HEK293 (cell line): ENCODE measurements around the gene NEK10.

Experiments
- CTCF ChIA-PET: fragments of 350-600 bp; formaldehyde crosslinking; extraction: SDS; loops from one replicate; lab custom pipeline; 2021; ENCODE audit warnings: antibody characterized with exemption; lab: Yijun Ruan, JAX
- POLR2A ChIA-PET: fragments of 300-600 bp; formaldehyde crosslinking; extraction: SDS; loops from one replicate; lab custom pipeline; 2020; ENCODE audit warnings: antibody characterized with exemption, inconsistent platforms; lab: Yijun Ruan, JAX
- H3K27ac ChIP-seq: fragments of 200-500 bp; sonication (Bioruptor generic); 2 replicates; pipeline ENCODE4 v1.5.1; 2014; ENCODE audit warnings: low read depth, low read length, control low read depth, inconsistent platforms; ENCODE audit errors: extremely low read depth
- H3K36me3 ChIP-seq, 2 experiments: fragments of 200-500 bp in 1 of 2; sonication (Bioruptor generic) in 1 of 2; 1 replicate in 1 of 2; 2 replicates in 1 of 2; pipeline ENCODE4 v1.5.1; 2014 to 2017; ENCODE audit warnings: inconsistent platforms in 2 of 2, low read length in 2 of 2; ENCODE audit not compliant: control insufficient read depth in 2 of 2, insufficient read depth in 1 of 2
- H3K4me1 ChIP-seq: fragments of 200-500 bp; sonication (Bioruptor generic); 2 replicates; pipeline ENCODE4 v1.5.1; 2014; ENCODE audit warnings: mild to moderate bottlenecking, low read length, inconsistent platforms; ENCODE audit not compliant: control insufficient read depth, insufficient read depth
- H3K4me3 ChIP-seq: 2 replicates; pipeline ENCODE4 v1.5.1; 2011; ENCODE audit warnings: low read depth, mild to moderate bottlenecking, control low read depth, low read length, moderate library complexity
- H3K9me3 ChIP-seq: fragments of 200-500 bp; sonication (Bioruptor generic); 2 replicates; pipeline ENCODE4 v1.5.1; 2014; ENCODE audit warnings: low read depth, low read length, inconsistent platforms; ENCODE audit not compliant: control insufficient read depth, insufficient read depth
- GFI1B ChIP-seq: fragments of 450-650 bp; formaldehyde crosslinking; IDR thresholded peaks from 2 replicates; pipeline ENCODE4 v1.5.1; 2016; ENCODE audit warnings: missing biosample characterization, missing genetic modification characterization
- HIC1 ChIP-seq: fragments of 450-650 bp; formaldehyde crosslinking; IDR thresholded peaks from 2 replicates; pipeline ENCODE4 v1.5.1; 2016; ENCODE audit warnings: missing biosample characterization, missing genetic modification characterization
- KLF9 ChIP-seq: fragments of 450-650 bp; formaldehyde crosslinking; IDR thresholded peaks from 2 replicates; pipeline ENCODE4 v1.5.1; 2016; ENCODE audit warnings: missing biosample characterization, missing genetic modification characterization, low read depth
- SETDB1 ChIP-seq: IDR thresholded peaks from one replicate; pipeline ENCODE4 v1.6.1; 2017; ENCODE audit warnings: mild to moderate bottlenecking, low read length, moderate library complexity, mixed read lengths; ENCODE audit not compliant: insufficient read length
- SP2 ChIP-seq: fragments of 450-650 bp; formaldehyde crosslinking; IDR thresholded peaks from 2 replicates; pipeline ENCODE4 v1.5.1; 2016; ENCODE audit warnings: missing biosample characterization, missing genetic modification characterization
- ZBTB26 ChIP-seq: fragments of 450-650 bp; formaldehyde crosslinking; optimal IDR thresholded peaks from 2 replicates; pipeline ENCODE3; 2016; ENCODE audit warnings: missing biosample characterization, mild to moderate bottlenecking, missing genetic modification characterization
- ZBTB44 ChIP-seq: fragments of 450-650 bp; IDR thresholded peaks from 2 replicates; pipeline ENCODE4 v1.5.1; 2018; ENCODE audit warnings: missing biosample characterization, mild to moderate bottlenecking, missing genetic modification characterization
- ZBTB8A ChIP-seq: fragments of 450-650 bp; formaldehyde crosslinking; IDR thresholded peaks from 2 replicates; pipeline ENCODE4 v1.5.1; 2016; ENCODE audit warnings: missing biosample characterization, missing genetic modification characterization
- ZFHX2 ChIP-seq: fragments of 450-650 bp; formaldehyde crosslinking; conservative IDR thresholded peaks from 2 replicates; pipeline ENCODE4 v1.5.1; 2016; ENCODE audit warnings: missing biosample characterization, missing genetic modification characterization
- ZFP41 ChIP-seq: fragments of 450-650 bp; formaldehyde crosslinking; IDR thresholded peaks from 2 replicates; pipeline ENCODE4 v1.5.1; 2016; ENCODE audit warnings: missing biosample characterization, missing genetic modification characterization, borderline replicate concordance
- ZNF302 ChIP-seq: fragments of 450-650 bp; formaldehyde crosslinking; IDR thresholded peaks from 2 replicates; pipeline ENCODE4 v1.5.1; 2016; ENCODE audit warnings: missing biosample characterization, missing genetic modification characterization, low read depth
- ZNF404 ChIP-seq: fragments of 450-650 bp; formaldehyde crosslinking; IDR thresholded peaks from 2 replicates; pipeline ENCODE4 v1.5.1; 2017; ENCODE audit warnings: missing biosample characterization, missing genetic modification characterization
- ZNF514 ChIP-seq: fragments of 450-650 bp; formaldehyde crosslinking; IDR thresholded peaks from 2 replicates; pipeline ENCODE4 v1.5.1; 2016; ENCODE audit warnings: missing biosample characterization, missing genetic modification characterization
- ZNF544 ChIP-seq: fragments of 450-650 bp; formaldehyde crosslinking; IDR thresholded peaks from 2 replicates; pipeline ENCODE4 v1.5.0; 2017; ENCODE audit warnings: missing biosample characterization, missing genetic modification characterization
- ZNF621 ChIP-seq: fragments of 450-650 bp; formaldehyde crosslinking; IDR thresholded peaks from 2 replicates; pipeline ENCODE4 v1.5.1; 2017; ENCODE audit warnings: missing biosample characterization, missing genetic modification characterization
- ZNF701 ChIP-seq: fragments of 450-650 bp; formaldehyde crosslinking; IDR thresholded peaks from 2 replicates; pipeline ENCODE4 v1.5.1; 2016; ENCODE audit warnings: missing biosample characterization, missing genetic modification characterization
- ZNF830 ChIP-seq: fragments of 450-650 bp; IDR thresholded peaks from 2 replicates; pipeline ENCODE4 v1.5.0; 2018; ENCODE audit warnings: missing biosample characterization, missing genetic modification characterization, low read depth, mild to moderate bottlenecking, moderate library complexity
- ZSCAN16 ChIP-seq: fragments of 450-650 bp; formaldehyde crosslinking; IDR thresholded peaks from 2 replicates; pipeline ENCODE4 v1.5.1; 2016; ENCODE audit warnings: missing biosample characterization, missing genetic modification characterization
- ZSCAN30 ChIP-seq: fragments of 450-650 bp; IDR thresholded peaks from 2 replicates; pipeline ENCODE4 v1.5.1; 2018; ENCODE audit warnings: missing biosample characterization, mild to moderate bottlenecking, missing genetic modification characterization, moderate library complexity
- TF ChIP-seq, protein P1 (sequence below): fragments of 450-650 bp; formaldehyde crosslinking; IDR thresholded peaks from 2 replicates; pipeline ENCODE4 v1.5.1; 2017; ENCODE audit warnings: missing biosample characterization, missing genetic modification characterization
- TF ChIP-seq, protein P2 (sequence below): fragments of 450-650 bp; formaldehyde crosslinking; IDR thresholded peaks from 2 replicates; pipeline ENCODE4 v1.5.1; 2017; ENCODE audit warnings: missing biosample characterization, missing genetic modification characterization

NEK10 gene

GRCh38 chr3:27176256-27176655 lies 192.9 kb downstream of the NEK10 start:
- no peaks in the 10 kb centered on the region for H3K36me3 ChIP-seq
- no peaks in the 10 kb centered on the region for H3K9me3 ChIP-seq
- no peaks in the 10 kb centered on the region for H3K4me1 ChIP-seq
- TF ChIP-seq ZBTB26: no peak
- no peak for TF ChIP-seq HIC1 (tag by site-specific recombination)
- no peak for TF ChIP-seq ZBTB8A (tag by site-specific recombination)
- no peak for TF ChIP-seq ZSCAN16 (tag by site-specific recombination)
- TF ChIP-seq ZNF544 (tag by site-specific recombination): no peak
- TF ChIP-seq ZSCAN30 (tag by site-specific recombination): no peak
- TF ChIP-seq SP2 (tag by site-specific recombination): no peak
- no peak for TF ChIP-seq ZFP41 (tag by site-specific recombination)
- no peak for TF ChIP-seq ZFHX2 (tag by site-specific recombination)
- no peak for TF ChIP-seq ZBTB44 (tag by site-specific recombination)
- no peak for TF ChIP-seq ZNF701 (tag by site-specific recombination)
- TF ChIP-seq ZNF514 (tag by site-specific recombination): no peak
- no peak for TF ChIP-seq GFI1B
- no peak for TF ChIP-seq ZNF302
- no peak for TF ChIP-seq ZNF404
- TF ChIP-seq ZNF830 (tag by site-specific recombination): no peak
- no peak for TF ChIP-seq ZNF621 (tag by site-specific recombination)
- H3K27ac ChIP-seq: no peak overlapping the region
- no peak overlapping the region for H3K4me3 ChIP-seq
- ChIA-PET POLR2A (no interaction called here), CTCF (interaction anchor here (0.6 kb wide), 1 partner anchor 97 kb away, joined by 3 read pairs; no protein-coding TSS in a partner anchor)

- H3K4me1 ChIP-seq: no peaks in the 10 kb centered on the region
- CTCF ChIA-PET: no interaction called here
- no peaks in the 10 kb centered on the region for H3K36me3 ChIP-seq
- POLR2A ChIA-PET: no interaction called here
- no peak overlapping the region for H3K27ac ChIP-seq
- TF ChIP-seq SETDB1 (no peak), KLF9 (no peak)
- TF ChIP-seq, protein P1, sequence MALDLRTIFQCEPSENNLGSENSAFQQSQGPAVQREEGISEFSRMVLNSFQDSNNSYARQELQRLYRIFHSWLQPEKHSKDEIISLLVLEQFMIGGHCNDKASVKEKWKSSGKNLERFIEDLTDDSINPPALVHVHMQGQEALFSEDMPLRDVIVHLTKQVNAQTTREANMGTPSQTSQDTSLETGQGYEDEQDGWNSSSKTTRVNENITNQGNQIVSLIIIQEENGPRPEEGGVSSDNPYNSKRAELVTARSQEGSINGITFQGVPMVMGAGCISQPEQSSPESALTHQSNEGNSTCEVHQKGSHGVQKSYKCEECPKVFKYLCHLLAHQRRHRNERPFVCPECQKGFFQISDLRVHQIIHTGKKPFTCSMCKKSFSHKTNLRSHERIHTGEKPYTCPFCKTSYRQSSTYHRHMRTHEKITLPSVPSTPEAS (tag by site-specific recombination): no peak
- TF ChIP-seq, protein P2, sequence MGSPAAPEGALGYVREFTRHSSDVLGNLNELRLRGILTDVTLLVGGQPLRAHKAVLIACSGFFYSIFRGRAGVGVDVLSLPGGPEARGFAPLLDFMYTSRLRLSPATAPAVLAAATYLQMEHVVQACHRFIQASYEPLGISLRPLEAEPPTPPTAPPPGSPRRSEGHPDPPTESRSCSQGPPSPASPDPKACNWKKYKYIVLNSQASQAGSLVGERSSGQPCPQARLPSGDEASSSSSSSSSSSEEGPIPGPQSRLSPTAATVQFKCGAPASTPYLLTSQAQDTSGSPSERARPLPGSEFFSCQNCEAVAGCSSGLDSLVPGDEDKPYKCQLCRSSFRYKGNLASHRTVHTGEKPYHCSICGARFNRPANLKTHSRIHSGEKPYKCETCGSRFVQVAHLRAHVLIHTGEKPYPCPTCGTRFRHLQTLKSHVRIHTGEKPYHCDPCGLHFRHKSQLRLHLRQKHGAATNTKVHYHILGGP (tag by site-specific recombination): no peak
- TF ChIP-seq, all 188 proteins: peak for 0
- Histone ChIP-seq H3K4me3 (no peak overlapping the region), H3K9me3 (no peaks in the 10 kb centered on the region)
These were observed 194.7 kb downstream of the NEK10 start for GRCh38 chr3:27174530-27174929.
